Tibial nerve (tissue), 4 donors: ENCODE results near the gene CREM. TPM values are rescaled to one million over a fixed set of nuclear protein-coding genes. Genes with fewer than 3 reads are reported as not detected.
"Not testable (repeated sequence)": the region's sequence is repeated elsewhere in the genome, so short reads cannot be mapped to it uniquely, and the experiment has no call there.

Source experiments
- DNase-seq, 2 donors: peaks; one replicate each; pipeline ENCODE4 v3.0.0-alpha.2; 2019; ENCODE audit warnings: low spot score in 2 of 2
- H3K27ac ChIP-seq, 4 donors: fragments of 200-600 bp; sonication (generic) in 3 of 4; one replicate each; pipeline ENCODE4 v1.5.1; 2017 to 2019; ENCODE audit warnings: mild to moderate bottlenecking in 1 of 4
- H3K27me3 ChIP-seq, 2 donors: fragments of 200-600 bp; sonication (generic) in 1 of 2; one replicate each; pipeline versions ENCODE4 v1.5.1 to v1.6.0; 2017 to 2019
- H3K36me3 ChIP-seq, 3 donors: fragments of 200-600 bp; sonication (generic); one replicate each; pipeline ENCODE4 v1.5.1; 2018 to 2019
- H3K4me1 ChIP-seq, 4 donors: fragments of 200-600 bp; sonication (generic) in 3 of 4; one replicate each; pipeline ENCODE4 v1.5.1; 2017 to 2019
- H3K4me3 ChIP-seq, 4 donors: fragments of 200-600 bp; sonication (generic) in 3 of 4; one replicate each; pipeline ENCODE4 v1.5.1; 2017 to 2019; ENCODE audit warnings: mild to moderate bottlenecking in 1 of 4, moderate library complexity in 1 of 4
- H3K9me3 ChIP-seq, 4 donors: fragments of 200-600 bp; sonication (generic) in 3 of 4; one replicate each; pipeline ENCODE4 v1.5.1; 2017 to 2019
- EP300 ChIP-seq, 2 donors: sonication (generic); formaldehyde crosslinking; IDR thresholded peaks; one replicate each; pipeline ENCODE4 v1.6.1; 2017; ENCODE audit warnings: antibody characterized with exemption in 2 of 2, mild to moderate bottlenecking in 1 of 2
- POLR2A ChIP-seq, 2 donors: fragments of 450-650 bp; IDR thresholded peaks; one replicate each; pipeline ENCODE4 v1.6.1; 2017; ENCODE audit warnings: antibody characterized with exemption in 2 of 2, mild to moderate bottlenecking in 2 of 2, moderate library complexity in 2 of 2
- WGBS, 2 donors: methylation state at CpG; one replicate each; pipeline ENCODE4 v1.1.5; 2018; 5-methylcytosine and 5-hydroxymethylcytosine counted together
- total RNA-seq, 4 donors: library from RNA; depleted of rRNA; stranded (reverse); fragments of >200 nt; gene quantifications; one replicate each; pipeline ENCODE4 v1.1.0, GENCODE V29; 2016
- TF ChIP-seq, protein P1 (sequence below), 5 experiments: fragments of 200-600 bp in 3 of 5; fragments of 450-650 bp in 2 of 5; sonication (generic) in 3 of 5; IDR thresholded peaks; one replicate each; pipeline ENCODE4 v1.5.1; 2016 to 2019; ENCODE audit warnings: antibody characterized with exemption in 5 of 5, mild to moderate bottlenecking in 3 of 5, moderate library complexity in 2 of 5

Gene CREM
- 10 to 100 TPM; 27.3 to 41.7 (median 36.1) TPM for total RNA-seq

DNA sequence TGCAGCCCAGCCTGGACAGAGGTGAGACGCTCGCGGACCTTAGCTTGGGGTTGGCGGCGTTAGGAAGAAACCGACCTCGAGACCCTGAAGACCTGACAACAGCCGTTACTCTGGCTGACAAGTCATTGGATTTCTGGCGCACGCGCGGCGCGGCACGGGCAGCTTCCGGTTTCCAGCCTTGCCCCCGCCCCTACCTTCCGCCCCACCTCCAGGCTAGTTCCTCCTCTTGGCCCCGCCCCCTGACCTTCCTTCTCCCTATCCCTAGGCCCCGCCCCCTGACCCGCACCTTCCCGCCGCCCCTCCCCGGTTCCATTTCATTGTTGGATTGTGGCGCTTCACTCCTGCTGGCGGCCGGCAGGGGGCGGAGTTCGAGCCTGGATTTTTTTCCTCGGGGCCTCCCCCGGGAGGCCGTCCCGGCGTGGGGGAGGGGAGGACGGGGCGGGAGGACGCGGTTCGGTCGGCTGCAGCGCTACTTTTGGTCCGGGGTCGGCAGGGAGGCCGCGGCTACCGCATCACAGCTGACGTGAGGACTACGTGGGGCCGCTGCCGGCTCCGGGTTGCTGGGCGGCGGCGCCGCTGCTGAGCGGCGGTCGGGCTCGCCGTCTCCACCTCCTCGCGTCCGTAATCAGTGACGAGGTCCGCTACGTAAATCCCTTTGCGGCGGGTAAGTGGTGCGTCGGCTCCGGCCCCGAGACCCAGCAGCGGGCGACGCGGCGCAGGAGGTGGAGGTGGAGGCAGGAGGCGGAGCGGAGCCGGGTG, at the start of gene CREM:
Gene CREM (plus strand): TSS at position 317 of the 759 bp plus-strand sequence. CDS start 10,990 bp downstream, outside the sequence.
- TF ChIP-seq, protein P1, sequence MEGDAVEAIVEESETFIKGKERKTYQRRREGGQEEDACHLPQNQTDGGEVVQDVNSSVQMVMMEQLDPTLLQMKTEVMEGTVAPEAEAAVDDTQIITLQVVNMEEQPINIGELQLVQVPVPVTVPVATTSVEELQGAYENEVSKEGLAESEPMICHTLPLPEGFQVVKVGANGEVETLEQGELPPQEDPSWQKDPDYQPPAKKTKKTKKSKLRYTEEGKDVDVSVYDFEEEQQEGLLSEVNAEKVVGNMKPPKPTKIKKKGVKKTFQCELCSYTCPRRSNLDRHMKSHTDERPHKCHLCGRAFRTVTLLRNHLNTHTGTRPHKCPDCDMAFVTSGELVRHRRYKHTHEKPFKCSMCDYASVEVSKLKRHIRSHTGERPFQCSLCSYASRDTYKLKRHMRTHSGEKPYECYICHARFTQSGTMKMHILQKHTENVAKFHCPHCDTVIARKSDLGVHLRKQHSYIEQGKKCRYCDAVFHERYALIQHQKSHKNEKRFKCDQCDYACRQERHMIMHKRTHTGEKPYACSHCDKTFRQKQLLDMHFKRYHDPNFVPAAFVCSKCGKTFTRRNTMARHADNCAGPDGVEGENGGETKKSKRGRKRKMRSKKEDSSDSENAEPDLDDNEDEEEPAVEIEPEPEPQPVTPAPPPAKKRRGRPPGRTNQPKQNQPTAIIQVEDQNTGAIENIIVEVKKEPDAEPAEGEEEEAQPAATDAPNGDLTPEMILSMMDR (IDR thresholded peaks at IDR 0.05): peak; percentile 94 to 99 (median 97)
- TF ChIP-seq POLR2A (IDR thresholded peaks at IDR 0.05): peak; percentile 94 to 99
- TF ChIP-seq EP300 (IDR thresholded peaks at IDR 0.05): peak; percentile 95 to 99
- DNase-seq: peak; percentile 99 to 100
- Histone ChIP-seq H3K4me1 (peaks cover 0 to 32% (median 2%) of the 10 kb centered on the region in 4 donors), H3K27me3 (no peaks in the 10 kb centered on the region), H3K4me3 (peak within 1 kb of the TSS; percentile 81 to 86 (median 83)), H3K9me3 (no peaks in the 10 kb centered on the region), H3K36me3 (no peaks in the 10 kb centered on the region), H3K27ac (peak within 1 kb of the TSS; percentile 99 to 100 (median 100))
- 1 to 3% methylated on average over 48 to 78 of the region's 80 CpGs for WGBS, 2 donors

DNA sequence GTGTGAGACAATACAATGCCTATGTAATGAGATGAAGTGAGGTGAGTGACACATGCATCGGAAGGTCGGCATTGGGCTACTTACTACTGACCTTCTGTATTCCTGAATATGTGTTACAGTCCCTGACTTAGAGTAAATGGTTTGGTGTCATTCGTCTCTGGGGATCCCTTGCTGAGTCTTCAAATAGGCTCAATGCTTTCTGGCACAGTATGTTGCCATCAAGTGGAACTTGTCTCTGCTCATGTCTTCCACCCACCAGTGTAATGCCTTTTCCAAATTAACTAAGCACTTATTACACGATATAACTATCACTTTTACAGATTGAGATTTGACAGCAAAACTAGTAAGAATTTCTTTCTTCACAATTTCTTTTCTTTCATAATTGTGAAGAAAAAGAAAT, 47.4 kb upstream of the CREM start:
- WGBS, 2 donors: 91 to 96% methylated on average over 4 of the region's 4 CpGs

DNA sequence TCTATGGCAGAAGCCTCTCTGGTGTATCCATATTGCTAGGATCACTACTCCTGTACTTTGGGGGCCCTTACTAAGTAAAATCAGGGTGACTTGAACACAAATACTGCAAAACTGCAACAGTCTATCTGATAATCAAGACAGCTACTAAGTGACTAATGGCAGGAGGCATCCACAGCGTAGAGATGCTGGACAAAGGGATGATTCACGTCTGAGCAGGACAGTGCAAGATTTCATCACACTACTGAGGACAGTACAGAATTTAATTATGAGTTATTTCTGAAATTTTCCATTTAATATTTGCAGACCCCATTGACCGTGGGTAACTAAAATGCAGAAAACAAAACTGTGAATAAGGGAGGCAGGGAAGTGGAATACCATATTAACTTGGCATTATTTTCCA, 46.9 kb upstream of the CREM start:
- no peaks in the 10 kb centered on the region for H3K4me1 ChIP-seq
- peaks cover 0 to 10% (median 0%) of the 10 kb centered on the region in 4 donors for H3K9me3 ChIP-seq
- no peaks in the 10 kb centered on the region for H3K27me3 ChIP-seq
- DNase-seq: no peak
- 52 to 65% methylated on average over 3 of the region's 3 CpGs for WGBS, 2 donors
- H3K36me3 ChIP-seq: peaks cover 0 to 17% (median 0%) of the 10 kb centered on the region in 3 donors
- TF ChIP-seq, protein P1 (IDR thresholded peaks at IDR 0.05): no peak
- no peak overlapping the region for H3K4me3 ChIP-seq
- H3K27ac ChIP-seq: no peak overlapping the region

More for the DNA sequence above, 47.4 kb upstream of the CREM start:
- Histone ChIP-seq H3K36me3 (peaks cover 0 to 17% (median 0%) of the 10 kb centered on the region in 3 donors), H3K4me1 (no peaks in the 10 kb centered on the region), H3K27me3 (no peaks in the 10 kb centered on the region), H3K9me3 (peaks cover 0 to 10% (median 0%) of the 10 kb centered on the region in 4 donors), H3K4me3 (no peak overlapping the region), H3K27ac (no peak overlapping the region)
- DNase-seq: no peak
- TF ChIP-seq POLR2A (IDR thresholded peaks at IDR 0.05): no peak
- TF ChIP-seq, protein P1 (IDR thresholded peaks at IDR 0.05): no peak
- TF ChIP-seq EP300 (IDR thresholded peaks at IDR 0.05): no peak

DNA sequence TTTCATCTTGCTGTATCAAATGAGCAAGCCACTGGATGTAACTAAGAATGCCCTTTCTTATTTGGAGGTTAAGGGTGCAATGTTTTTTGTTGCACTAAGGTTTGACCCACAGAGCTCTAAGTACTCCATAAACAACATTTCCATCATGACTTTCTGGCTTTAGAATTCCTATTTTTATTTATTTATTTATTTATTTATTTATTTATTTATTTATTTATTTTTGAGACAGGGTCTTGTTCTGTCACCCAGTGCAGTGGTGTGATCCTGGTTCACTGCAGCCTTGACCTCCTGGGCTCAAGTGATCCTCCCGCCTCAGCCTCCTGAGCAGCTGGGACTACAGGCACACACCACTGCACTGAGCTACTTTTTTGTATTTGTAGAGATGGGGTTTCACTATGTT, 46.4 kb upstream of the CREM start:
- 94 to 100% methylated on average over 1 of the region's 1 CpG for WGBS, 2 donors

DNA sequence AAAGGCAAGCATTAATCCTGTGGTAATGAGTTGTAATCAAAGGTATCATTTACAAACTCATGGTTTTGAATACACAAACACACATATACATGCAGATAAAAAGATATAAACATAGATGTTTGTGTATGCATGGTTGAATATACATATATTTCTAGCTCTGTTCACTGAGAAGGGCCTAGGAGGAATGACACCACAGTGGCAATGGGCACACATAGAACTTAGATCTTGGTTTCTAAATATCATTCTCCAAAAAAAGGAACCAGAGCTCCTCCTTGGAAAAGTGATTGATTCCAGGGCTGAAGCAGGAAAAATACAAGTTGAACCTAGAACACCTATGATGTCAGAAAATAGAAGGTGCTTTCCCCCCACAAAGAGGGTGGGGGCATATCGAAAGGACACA, 43.4 kb upstream of the CREM start:
- DNase-seq: no peak
- Histone ChIP-seq H3K36me3 (peaks cover 0 to 7% (median 0%) of the 10 kb centered on the region in 3 donors), H3K27me3 (no peaks in the 10 kb centered on the region), H3K9me3 (peaks cover 0 to 10% (median 0%) of the 10 kb centered on the region in 4 donors), H3K27ac (no peak overlapping the region), H3K4me1 (peaks cover 0 to 26% (median 12%) of the 10 kb centered on the region in 4 donors), H3K4me3 (no peak overlapping the region)
- 95 to 100% methylated on average over 1 of the region's 1 CpG for WGBS, 2 donors
- no peak for TF ChIP-seq POLR2A (IDR thresholded peaks at IDR 0.05)
- TF ChIP-seq EP300 (IDR thresholded peaks at IDR 0.05): no peak
- TF ChIP-seq, protein P1 (IDR thresholded peaks at IDR 0.05): no peak

More for the DNA sequence above, 46.4 kb upstream of the CREM start:
- H3K4me1 ChIP-seq, H3K27me3 ChIP-seq, H3K9me3 ChIP-seq, DNase-seq, H3K4me3 ChIP-seq, H3K27ac ChIP-seq: not testable (repeated sequence)
- H3K36me3 ChIP-seq: peaks cover 0 to 17% (median 0%) of the 10 kb centered on the region in 3 donors
